H9 (cell line): ENCODE data around the gene CFH. TPM values are rescaled to one million over a fixed set of nuclear protein-coding genes. Genes with fewer than 3 reads are reported as not detected.

Experiments used
- DNase-seq: peaks from one replicate; pipeline ENCODE4 v3.0.0-alpha.2; 2017
- H2AFZ ChIP-seq: one replicate; pipeline ENCODE4 v1.6.1; 2013; ENCODE audit warnings: mild to moderate bottlenecking, low read length, control low read depth, moderate library complexity
- H2AK5ac ChIP-seq: 2 replicates; pipeline ENCODE4 v1.6.1; 2013; ENCODE audit warnings: low read length, control low read depth, mixed read lengths; ENCODE audit not compliant: insufficient read length
- H2BK120ac ChIP-seq: one replicate; pipeline ENCODE4 v1.6.1; 2013; ENCODE audit warnings: low read depth, mild to moderate bottlenecking, low read length, control low read depth, inconsistent platforms; ENCODE audit not compliant: poor library complexity, severe bottlenecking
- H2BK12ac ChIP-seq: 2 replicates; pipeline ENCODE4 v1.6.1; 2013; ENCODE audit warnings: low read length, control low read depth, mixed read lengths, low read depth; ENCODE audit not compliant: insufficient read length
- H2BK15ac ChIP-seq: 2 replicates; pipeline ENCODE4 v1.6.1; 2013; ENCODE audit warnings: low read depth, low read length, control low read depth
- H2BK20ac ChIP-seq: one replicate; pipeline ENCODE4 v1.6.1; 2013; ENCODE audit warnings: low read depth, mild to moderate bottlenecking, low read length, control low read depth, inconsistent platforms; ENCODE audit not compliant: poor library complexity, severe bottlenecking
- H2BK5ac ChIP-seq: 2 replicates; pipeline ENCODE4 v1.6.1; 2013; ENCODE audit warnings: low read length, control low read depth, mixed read lengths; ENCODE audit not compliant: insufficient read length
- H3K14ac ChIP-seq: 2 replicates; pipeline ENCODE4 v1.6.1; 2013; ENCODE audit warnings: low read length, control low read depth; ENCODE audit not compliant: insufficient read depth
- H3K18ac ChIP-seq: 2 replicates; pipeline ENCODE4 v1.6.1; 2013; ENCODE audit warnings: low read depth, mild to moderate bottlenecking, mixed read lengths, low read length, control low read depth; ENCODE audit not compliant: insufficient read length
- H3K23ac ChIP-seq: 2 replicates; pipeline ENCODE4 v1.6.1; 2013; ENCODE audit warnings: low read length, control low read depth, mixed read lengths, low read depth; ENCODE audit not compliant: insufficient read length
- H3K23me2 ChIP-seq: 2 replicates; pipeline ENCODE4 v1.6.1; 2013; ENCODE audit warnings: low read depth, mild to moderate bottlenecking, mixed read lengths, low read length, control low read depth; ENCODE audit not compliant: insufficient read length, poor library complexity, severe bottlenecking
- H3K27ac ChIP-seq: 2 replicates; pipeline ENCODE4 v1.5.1; 2013; ENCODE audit warnings: low read length, control low read depth, mixed read lengths, low read depth; ENCODE audit not compliant: insufficient read length
- H3K27me3 ChIP-seq: 2 replicates; pipeline ENCODE4 v1.6.1; 2013; ENCODE audit warnings: low read length, control low read depth, inconsistent platforms; ENCODE audit not compliant: insufficient read depth
- H3K4ac ChIP-seq: 2 replicates; pipeline ENCODE4 v1.6.1; 2013; ENCODE audit warnings: low read depth, mild to moderate bottlenecking, control low read depth, inconsistent platforms, low read length, moderate library complexity
- H3K4me1 ChIP-seq: 2 replicates; pipeline ENCODE4 v1.6.1; 2013; ENCODE audit warnings: low read length, control low read depth, inconsistent platforms; ENCODE audit not compliant: insufficient read depth
- H3K4me2 ChIP-seq: 2 replicates; pipeline ENCODE4 v1.6.1; 2013; ENCODE audit warnings: low read length, control low read depth, mixed read lengths; ENCODE audit not compliant: insufficient read length, insufficient read depth
- H3K56ac ChIP-seq: 2 replicates; pipeline ENCODE4 v1.6.1; 2013; ENCODE audit warnings: low read depth, mild to moderate bottlenecking, mixed read lengths, low read length, control low read depth; ENCODE audit not compliant: insufficient read length
- H3K79me1 ChIP-seq: 2 replicates; pipeline ENCODE4 v1.6.1; 2013; ENCODE audit warnings: low read depth, mild to moderate bottlenecking, moderate library complexity, low read length, control low read depth, inconsistent platforms; ENCODE audit not compliant: insufficient read depth, poor library complexity, severe bottlenecking
- H3K79me2 ChIP-seq: 2 replicates; pipeline ENCODE4 v1.6.1; 2013; ENCODE audit warnings: low read length, control low read depth, inconsistent platforms; ENCODE audit not compliant: insufficient read depth
- H3K9ac ChIP-seq: 2 replicates; pipeline ENCODE4 v1.6.1; 2013; ENCODE audit warnings: low read length, control low read depth, mixed read lengths; ENCODE audit not compliant: insufficient read length; ENCODE audit errors: extremely low read depth
- H3K9me3 ChIP-seq: one replicate; pipeline ENCODE4 v1.6.1; 2013; ENCODE audit warnings: low read depth, low read length, inconsistent platforms; ENCODE audit not compliant: control insufficient read depth
- H3T11ph ChIP-seq: one replicate; pipeline ENCODE4 v1.6.1; 2013; ENCODE audit warnings: mild to moderate bottlenecking, low read length, control low read depth, inconsistent platforms
- H4K20me1 ChIP-seq: one replicate; pipeline ENCODE4 v1.6.1; 2013; ENCODE audit not compliant: control insufficient read depth, insufficient read length, insufficient read depth
- H4K5ac ChIP-seq: 2 replicates; pipeline ENCODE4 v1.6.1; 2013; ENCODE audit warnings: low read depth, mild to moderate bottlenecking, mixed read lengths, low read length, control low read depth; ENCODE audit not compliant: insufficient read length
- H4K8ac ChIP-seq: replicated peaks from 2 replicates; pipeline ENCODE4 v1.6.1; 2013; ENCODE audit warnings: low read length, control low read depth, mixed read lengths, low read depth; ENCODE audit not compliant: insufficient read length
- H4K91ac ChIP-seq: 2 replicates; pipeline ENCODE4 v1.6.1; 2013; ENCODE audit warnings: low read depth, mild to moderate bottlenecking, moderate library complexity, mixed read lengths, low read length, control low read depth; ENCODE audit not compliant: insufficient read length
- H3K27ac Mint-ChIP-seq, 3 experiments: 2 replicates in 2 of 3; 3 replicates in 1 of 3; pipeline ENCODE4 v1.8.0; 2020 to 2021; ENCODE audit warnings: mixed read lengths in 3 of 3, mild to moderate bottlenecking in 1 of 3, moderate library complexity in 1 of 3
- H3K27me3 Mint-ChIP-seq: 2 replicates; pipeline ENCODE4 v1.8.0; 2021; ENCODE audit warnings: low read depth, mild to moderate bottlenecking, moderate library complexity, mixed read lengths
- H3K36me3 Mint-ChIP-seq, 3 experiments: 2 replicates in 2 of 3; 3 replicates in 1 of 3; pipeline ENCODE4 v1.8.0; 2020 to 2021; ENCODE audit warnings: low read depth in 3 of 3, mixed read lengths in 3 of 3; ENCODE audit not compliant: insufficient read depth in 1 of 3
- H3K4me1 Mint-ChIP-seq, 2 experiments: 2 replicates each; pipeline ENCODE4 v1.8.0; 2020; ENCODE audit warnings: mixed read lengths in 2 of 2
- H3K4me3 Mint-ChIP-seq, 2 experiments: 2 replicates in 1 of 2; 3 replicates in 1 of 2; pipeline ENCODE4 v1.8.0; 2020 to 2021; ENCODE audit warnings: mild to moderate bottlenecking in 2 of 2, mixed read lengths in 2 of 2, moderate library complexity in 1 of 2
- H3K9me3 Mint-ChIP-seq, 2 experiments: 2 replicates in 1 of 2; 3 replicates in 1 of 2; pipeline ENCODE4 v1.8.0; 2020; ENCODE audit warnings: mild to moderate bottlenecking in 2 of 2, mixed read lengths in 2 of 2, moderate library complexity in 1 of 2
- CTCF ChIP-seq: fragments of 200-600 bp; sonication (generic); conservative IDR thresholded peaks from 3 replicates; pipeline ENCODE4 v1.8.0; 2021; ENCODE audit warnings: antibody characterized with exemption, mild to moderate bottlenecking
- WGBS: extraction: QIAGEN DNeasy Blood & Tissue Kit; methylation state at CpG from one replicate; pipeline ENCODE4 v1.1.7; 2013; ENCODE audit warnings: missing lambda C conversion rate, low lambda C conversion rate, mixed read lengths; ENCODE audit not compliant: insufficient read length; ENCODE audit errors: extremely low coverage; 5-methylcytosine and 5-hydroxymethylcytosine counted together
- total RNA-seq: library from RNA; stranded (reverse); gene quantifications from 2 replicates; pipeline ENCODE4 v1.2.1, GENCODE V29; 2021

Gene CFH
- total RNA-seq, 1 experiment from 2014 or later: not detected

DNA sequence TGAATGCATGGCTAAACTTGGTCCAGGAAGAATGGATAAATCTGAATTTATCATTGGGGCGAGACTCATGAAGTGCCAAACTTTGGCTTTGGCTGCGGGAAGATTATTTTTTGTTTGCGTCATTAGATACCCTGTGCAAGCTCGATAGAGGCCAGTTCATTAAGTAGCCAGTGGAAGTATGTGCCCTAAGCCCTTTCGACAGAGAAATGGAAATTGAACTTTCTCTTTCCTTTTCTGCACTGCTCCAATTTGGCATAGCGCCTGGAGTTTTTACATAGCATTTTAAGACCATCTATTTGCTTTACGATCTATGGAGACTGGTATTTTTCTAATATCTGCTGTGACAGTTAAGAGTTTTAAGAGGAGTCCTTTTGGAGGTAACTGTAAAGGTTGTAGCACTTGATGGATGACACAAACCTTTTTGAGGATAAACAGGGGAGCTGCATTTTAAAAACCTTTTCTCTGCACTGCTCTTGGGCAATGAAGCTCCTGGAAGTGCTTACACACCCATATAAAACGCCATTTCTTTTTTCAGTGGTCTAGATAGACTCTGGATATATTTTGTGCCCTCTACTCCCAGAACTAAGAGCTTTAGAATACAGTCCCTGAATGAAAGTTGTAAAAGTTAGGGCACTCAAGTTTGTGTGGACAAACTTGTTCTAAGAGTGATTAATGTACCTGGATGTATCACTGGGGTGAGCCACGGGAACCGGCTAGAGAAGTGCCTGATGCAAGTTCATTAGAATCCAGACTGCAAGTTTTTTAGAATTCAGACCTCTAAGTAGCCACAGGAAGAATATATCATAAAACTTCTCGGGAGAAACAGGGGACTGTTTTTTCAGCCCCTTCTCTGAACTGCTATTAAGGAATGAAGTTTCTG lies 81.5 kb downstream of the CFH start:
- no peak overlapping the region for H2BK12ac ChIP-seq
- H3K79me1 ChIP-seq: no peaks in the 10 kb centered on the region
- no peaks in the 10 kb centered on the region for H3K4me1 ChIP-seq
- Mint-ChIP-seq H3K9me3 (peaks cover 7 to 13% of the 10 kb centered on the region in 2 experiments), H3K4me1 (peaks cover 6% of the 10 kb centered on the region in 2 experiments), H3K27me3 (no peaks in the 10 kb centered on the region), H3K27ac (no peak overlapping the region), H3K4me3 (no peak overlapping the region), H3K36me3 (peaks cover 6 to 7% (median 6%) of the 10 kb centered on the region in 3 experiments)
- H2BK120ac ChIP-seq: no peak overlapping the region
- no peak overlapping the region for H3K18ac ChIP-seq
- no peak overlapping the region for H3K4me2 ChIP-seq
- no peak overlapping the region for H3K56ac ChIP-seq
- no peak for DNase-seq
- no peak overlapping the region for H3K23ac ChIP-seq
- no peak overlapping the region for H3T11ph ChIP-seq
- H4K5ac ChIP-seq: no peak overlapping the region
- H2BK5ac ChIP-seq: no peak overlapping the region
- no peak overlapping the region for H2AFZ ChIP-seq
- no peak overlapping the region for H3K14ac ChIP-seq
- no peak overlapping the region for H2BK15ac ChIP-seq
- no peaks in the 10 kb centered on the region for H4K20me1 ChIP-seq
- no peak overlapping the region for H4K91ac ChIP-seq
- no peak for TF ChIP-seq CTCF
- H2BK20ac ChIP-seq: no peak overlapping the region
- no CpG with 5 or more reads among the region's 11 CpGs for WGBS
- no peak overlapping the region for H4K8ac ChIP-seq
- no peak overlapping the region for H3K9ac ChIP-seq
- no peaks in the 10 kb centered on the region for H3K79me2 ChIP-seq
- H3K4ac ChIP-seq: no peak overlapping the region
- no peaks in the 10 kb centered on the region for H3K27me3 ChIP-seq
- no peak overlapping the region for H3K27ac ChIP-seq
- H3K9me3 ChIP-seq: no peaks in the 10 kb centered on the region
- H2AK5ac ChIP-seq: no peak overlapping the region
- no peaks in the 10 kb centered on the region for H3K23me2 ChIP-seq
